OCI-LY1 (cell line): ENCODE data around the gene RILP.

Experiments used
- H2AFZ ChIP-seq: fragments of 200-600 bp; sonication (generic), shearing (Covaris generic); 2 replicates; pipeline ENCODE4 v1.6.0; 2014; ENCODE audit warnings: antibody characterized with exemption, mild to moderate bottlenecking, low read length
- H3F3A ChIP-seq: fragments of 200-600 bp; sonication (generic), shearing (Covaris generic); 2 replicates; pipeline ENCODE4 v1.6.0; 2014; ENCODE audit warnings: mild to moderate bottlenecking, antibody characterized with exemption, low read length, moderate library complexity; ENCODE audit not compliant: insufficient read depth
- H3K27ac ChIP-seq: fragments of 200-600 bp; sonication (generic); 2 replicates; pipeline ENCODE4 v1.5.1; 2014; ENCODE audit warnings: low read length, mixed run types, mild to moderate bottlenecking, low read depth; ENCODE audit not compliant: poor library complexity, severe bottlenecking
- H3K27me3 ChIP-seq: fragments of 200-600 bp; sonication (generic); 2 replicates; pipeline ENCODE4 v1.6.0; 2014; ENCODE audit warnings: antibody characterized with exemption, mild to moderate bottlenecking, low read length, moderate library complexity; ENCODE audit not compliant: insufficient read depth
- H3K36me3 ChIP-seq: fragments of 200-600 bp; sonication (generic); 2 replicates; pipeline ENCODE4 v1.6.1; 2014; ENCODE audit warnings: mild to moderate bottlenecking, antibody characterized with exemption, low read length, moderate library complexity, mixed read lengths; ENCODE audit not compliant: insufficient read depth
- H3K4me1 ChIP-seq: fragments of 200-600 bp; sonication (generic); 2 replicates; pipeline ENCODE4 v1.5.1; 2014; ENCODE audit warnings: mild to moderate bottlenecking, low read length, moderate library complexity; ENCODE audit not compliant: insufficient read depth, severe bottlenecking
- H3K4me2 ChIP-seq: fragments of 200-600 bp; sonication (generic), shearing (Covaris generic); 2 replicates; pipeline ENCODE4 v1.6.1; 2014; ENCODE audit warnings: low read length
- H3K4me3 ChIP-seq: fragments of 200-600 bp; sonication (generic); 2 replicates; pipeline ENCODE4 v1.5.1; 2014; ENCODE audit warnings: low read length, low read depth, mild to moderate bottlenecking, mixed read lengths; ENCODE audit not compliant: poor library complexity, severe bottlenecking
- H3K79me2 ChIP-seq: fragments of 200-600 bp; shearing (Covaris generic); 2 replicates; pipeline ENCODE4 v1.6.1; 2016; ENCODE audit warnings: mixed run types, low read length, mixed read lengths; ENCODE audit not compliant: insufficient read depth
- H3K9ac ChIP-seq: fragments of 200-600 bp; sonication (generic), shearing (Covaris generic); 2 replicates; pipeline ENCODE4 v1.6.1; 2014; ENCODE audit warnings: mild to moderate bottlenecking, low read length, mixed read lengths
- H3K9me2 ChIP-seq: fragments of 200-600 bp; sonication (generic), shearing (Covaris generic); 2 replicates; pipeline ENCODE4 v1.6.1; 2014; ENCODE audit warnings: low read depth, mild to moderate bottlenecking, low read length, mixed read lengths
- H3K9me3 ChIP-seq: fragments of 200-600 bp; shearing (Covaris generic); 2 replicates; pipeline ENCODE4 v1.6.1; 2014; ENCODE audit warnings: low read length, mixed read lengths
- H4K20me1 ChIP-seq: fragments of 200-600 bp; sonication (generic), shearing (Covaris generic); 2 replicates; pipeline ENCODE4 v1.6.0; 2016; ENCODE audit warnings: mild to moderate bottlenecking, low read length; ENCODE audit not compliant: insufficient read depth
- CTCF ChIP-seq: fragments of 200-600 bp; sonication (generic), shearing (Covaris generic); IDR thresholded peaks from 2 replicates; pipeline ENCODE4 v1.5.1; 2017; ENCODE audit warnings: mild to moderate bottlenecking, antibody characterized with exemption, low read length, moderate library complexity, mixed read lengths
- EZH2 ChIP-seq: fragments of 200-600 bp; sonication (generic), shearing (Covaris generic); IDR thresholded peaks from 2 replicates; pipeline ENCODE4 v1.8.0; 2017; ENCODE audit warnings: borderline replicate concordance, mixed run types, mild to moderate bottlenecking, antibody characterized with exemption, low read length, moderate library complexity, mixed read lengths

The RILP gene

GRCh38 chr17:1605681-1606351 is 43.9 kb downstream of the RILP start:
- Histone ChIP-seq H3K4me1 (peaks cover 38% of the 10 kb centered on the region), H3K4me3 (no peak overlapping the region), H3K79me2 (no peaks in the 10 kb centered on the region), H3K9ac (peak overlapping the region; percentile 56; the same call in 1 of the 2 replicates), H2AFZ (no peak overlapping the region), H3K36me3 (peaks cover 88% of the 10 kb centered on the region), H3K9me2 (no peaks in the 10 kb centered on the region), H3K27ac (peak overlapping the region; percentile 89), H3K9me3 (peaks cover 10% of the 10 kb centered on the region; the same call in 1 of the 2 replicates), H3K4me2 (no peak overlapping the region), H4K20me1 (no peaks in the 10 kb centered on the region), H3F3A (no peaks in the 10 kb centered on the region), H3K27me3 (no peaks in the 10 kb centered on the region)
- TF ChIP-seq EZH2 (no peak), CTCF (no peak)

- Histone ChIP-seq H3K79me2 (no peaks in the 10 kb centered on the region), H3K9me3 (peaks cover 10% of the 10 kb centered on the region; the same call in 1 of the 2 replicates), H2AFZ (no peak overlapping the region), H3K27me3 (no peaks in the 10 kb centered on the region), H3K9me2 (no peaks in the 10 kb centered on the region), H3K36me3 (peaks cover 85% of the 10 kb centered on the region), H4K20me1 (no peaks in the 10 kb centered on the region), H3K4me2 (no peak overlapping the region), H3K9ac (no peak overlapping the region), H3K27ac (no peak overlapping the region), H3F3A (no peaks in the 10 kb centered on the region), H3K4me1 (peaks cover 38% of the 10 kb centered on the region), H3K4me3 (no peak overlapping the region)
- no peak for TF ChIP-seq CTCF
- no peak for TF ChIP-seq EZH2
Observed at GRCh38 chr17:1604831-1605528, 44.7 kb downstream of the RILP start.

- no peak overlapping the region for H3K4me2 ChIP-seq
- peaks cover 10% of the 10 kb centered on the region; the same call in 1 of the 2 replicates for H3K9me3 ChIP-seq
- peaks cover 76% of the 10 kb centered on the region for H3K36me3 ChIP-seq
- H3K79me2 ChIP-seq: no peaks in the 10 kb centered on the region
- no peaks in the 10 kb centered on the region for H3K27me3 ChIP-seq
- no peaks in the 10 kb centered on the region for H3K9me2 ChIP-seq
- no peaks in the 10 kb centered on the region for H3F3A ChIP-seq
- no peak overlapping the region for H3K4me3 ChIP-seq
- H2AFZ ChIP-seq: no peak overlapping the region
- TF ChIP-seq CTCF (no peak), EZH2 (no peak)
- no peaks in the 10 kb centered on the region for H4K20me1 ChIP-seq
- H3K9ac ChIP-seq: no peak overlapping the region
- H3K4me1 ChIP-seq: peaks cover 9% of the 10 kb centered on the region
- H3K27ac ChIP-seq: no peak overlapping the region
Observed at GRCh38 chr17:1601571-1601970, 48.1 kb downstream of the RILP start.
